Measurements from ENCODE around the gene CTSK.
"Not testable (repeated sequence)": the region's sequence is repeated elsewhere in the genome, so short reads cannot be mapped to it uniquely, and the experiment has no call there.

Gene CTSK

GRCh38 chr1:150807249-150808023, 624 bp downstream of the CTSK start:
- no peak for DNase-seq (ENCODE audit: low read depth in 2 of 2)

DNA sequence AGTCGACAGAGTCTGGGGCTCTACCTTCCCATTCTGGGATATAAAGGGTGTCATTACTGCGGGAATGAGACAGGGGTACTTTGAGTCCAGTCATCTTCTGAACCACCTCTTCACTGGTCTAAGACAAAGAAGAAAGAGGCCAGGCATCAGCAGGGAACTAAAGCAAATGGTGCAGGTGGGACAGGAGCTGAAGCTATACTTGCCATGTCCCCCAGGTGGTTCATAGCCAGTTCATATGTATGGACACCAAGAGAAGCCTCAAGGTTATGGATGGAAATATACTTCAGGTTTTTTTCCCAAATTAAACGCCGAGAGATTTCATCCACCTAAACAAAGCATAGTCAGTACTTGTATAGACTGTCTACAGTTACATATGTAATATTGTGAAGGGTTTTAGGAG, 2.2 kb downstream of the CTSK start:
- no peak for DNase-seq (ENCODE audit: low read depth in 2 of 2)

- no peak for DNase-seq (ENCODE audit: low read depth in 2 of 2)
These were observed 3.4 kb downstream of the CTSK start for GRCh38 chr1:150804671-150805070.

- DNase-seq (ENCODE audit: low read depth in 2 of 2) = no peak
These were observed 9.0 kb downstream of the CTSK start for GRCh38 chr1:150799089-150799488.

- no peak for DNase-seq (ENCODE audit: low read depth in 2 of 2)
These were observed 9.5 kb downstream of the CTSK start for GRCh38 chr1:150798525-150798924.

- no peak for DNase-seq (ENCODE audit: low read depth in 2 of 2)
These were observed 11.7 kb downstream of the CTSK start for GRCh38 chr1:150796374-150796773.

DNA sequence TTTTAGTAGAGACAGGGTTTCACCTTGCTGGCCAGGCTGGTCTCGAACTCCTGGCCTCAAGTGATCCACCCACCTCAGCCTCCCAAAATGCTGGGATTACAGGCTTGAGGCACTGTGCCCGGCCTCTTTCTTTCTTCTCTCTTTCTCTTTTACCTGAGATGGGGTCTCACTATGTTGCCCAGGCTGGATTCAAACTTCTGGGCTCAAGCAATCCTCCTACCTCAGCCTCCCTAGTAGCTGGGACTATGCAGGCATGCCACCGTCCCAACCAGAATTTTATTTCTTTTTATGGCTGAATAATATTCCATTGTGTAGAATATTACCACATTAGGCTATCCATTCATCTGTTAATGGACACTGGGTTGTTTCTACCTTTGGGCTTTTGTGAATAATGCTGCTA, 14.3 kb downstream of the CTSK start:
- DNase-seq (ENCODE audit: low read depth in 2 of 2) = not testable (repeated sequence)

DNA sequence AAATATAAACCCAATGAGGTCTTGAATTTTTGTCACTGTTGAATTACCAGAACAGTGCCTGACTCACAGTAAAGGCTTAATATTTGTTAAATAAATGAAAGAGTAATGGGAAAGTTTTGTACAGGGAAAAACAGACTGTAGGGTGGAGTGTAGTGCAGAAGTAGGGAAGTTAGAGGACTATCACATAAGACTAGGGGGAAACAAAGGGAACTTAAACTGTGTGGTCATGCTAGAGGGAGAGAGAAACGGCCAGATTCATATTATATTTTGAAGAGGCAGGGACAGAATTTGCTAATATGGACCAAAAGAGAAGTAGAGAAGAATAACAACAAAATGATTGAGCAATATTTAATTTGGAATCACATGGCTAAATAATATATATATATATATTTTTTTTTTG, 14.8 kb downstream of the CTSK start:
- DNase-seq (ENCODE audit: low read depth in 2 of 2) = no peak

GRCh38 chr1:150791585-150791984, 16.5 kb downstream of the CTSK start:
- no peak for DNase-seq (ENCODE audit: low read depth in 2 of 2)

DNA sequence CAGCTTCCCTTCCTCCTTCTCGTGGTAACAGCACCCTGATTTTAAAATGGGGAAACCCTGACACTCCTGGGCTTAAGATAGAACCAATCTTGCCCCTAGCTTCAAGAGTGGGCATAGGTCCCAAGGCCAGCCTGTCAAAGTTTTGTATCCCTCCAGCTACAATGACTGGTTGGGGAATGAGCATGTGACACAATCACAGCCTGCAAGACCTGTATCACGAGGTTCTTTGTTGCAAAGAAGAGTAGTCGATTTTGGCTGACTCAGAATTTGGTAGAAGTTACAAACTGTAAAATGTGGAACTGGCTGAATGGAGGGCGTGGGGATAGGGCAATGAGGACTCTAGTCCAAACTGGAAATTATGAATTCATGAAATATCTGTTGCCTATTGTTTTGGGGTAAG, 18.7 kb downstream of the CTSK start:
- DNase-seq (ENCODE audit: low read depth in 2 of 2) = no peak

- DNase-seq (ENCODE audit: low read depth in 2 of 2) = no peak
These were observed 19.1 kb downstream of the CTSK start for GRCh38 chr1:150788946-150789345.

- DNase-seq (ENCODE audit: low read depth in 2 of 2) = no peak
These were observed 20.6 kb downstream of the CTSK start for GRCh38 chr1:150787455-150787854.

- no peak for DNase-seq (ENCODE audit: low read depth in 2 of 2)
These were observed 27.6 kb downstream of the CTSK start for GRCh38 chr1:150780510-150780909.

DNA sequence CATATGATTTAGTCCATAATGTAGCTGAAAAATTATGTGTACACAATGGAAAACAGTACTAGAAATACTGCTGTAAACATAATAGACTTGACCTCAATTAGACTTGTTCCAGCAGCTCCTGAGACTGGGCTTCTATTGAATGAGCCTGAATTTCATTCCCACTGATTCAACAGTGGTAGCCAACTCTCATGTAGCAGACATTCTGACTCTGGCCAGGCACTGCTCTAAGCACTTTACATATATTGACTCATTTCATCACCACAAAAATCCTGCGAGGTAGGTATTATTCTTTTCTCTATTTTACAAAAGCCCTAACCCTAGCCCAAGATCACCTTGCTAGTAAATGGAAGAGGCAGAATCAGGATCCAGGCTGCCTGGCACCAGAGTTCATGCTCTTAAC, 29.7 kb downstream of the CTSK start:
- DNase-seq (ENCODE audit: low read depth in 2 of 2) = no peak

DNA sequence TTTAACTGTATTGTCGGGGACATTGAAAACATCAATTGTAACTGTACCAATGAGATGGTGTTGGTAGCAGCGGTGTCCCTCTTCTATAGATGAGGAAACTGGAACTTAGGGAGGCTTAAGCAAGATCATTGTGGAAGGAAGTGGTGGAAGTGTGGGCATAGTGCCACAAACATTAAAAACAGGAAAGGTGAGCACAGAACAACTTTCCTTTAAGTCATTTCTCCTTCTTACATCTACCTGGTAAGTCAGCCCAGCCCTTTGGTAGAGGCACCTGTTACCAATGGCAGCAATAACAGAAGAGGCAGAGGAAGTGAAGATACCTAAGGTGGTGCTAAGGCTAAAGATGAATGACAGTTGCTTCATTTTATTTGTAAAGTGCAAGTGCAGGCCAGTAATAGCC, 30.5 kb downstream of the CTSK start:
- no peak for DNase-seq (ENCODE audit: low read depth in 2 of 2)

DNA sequence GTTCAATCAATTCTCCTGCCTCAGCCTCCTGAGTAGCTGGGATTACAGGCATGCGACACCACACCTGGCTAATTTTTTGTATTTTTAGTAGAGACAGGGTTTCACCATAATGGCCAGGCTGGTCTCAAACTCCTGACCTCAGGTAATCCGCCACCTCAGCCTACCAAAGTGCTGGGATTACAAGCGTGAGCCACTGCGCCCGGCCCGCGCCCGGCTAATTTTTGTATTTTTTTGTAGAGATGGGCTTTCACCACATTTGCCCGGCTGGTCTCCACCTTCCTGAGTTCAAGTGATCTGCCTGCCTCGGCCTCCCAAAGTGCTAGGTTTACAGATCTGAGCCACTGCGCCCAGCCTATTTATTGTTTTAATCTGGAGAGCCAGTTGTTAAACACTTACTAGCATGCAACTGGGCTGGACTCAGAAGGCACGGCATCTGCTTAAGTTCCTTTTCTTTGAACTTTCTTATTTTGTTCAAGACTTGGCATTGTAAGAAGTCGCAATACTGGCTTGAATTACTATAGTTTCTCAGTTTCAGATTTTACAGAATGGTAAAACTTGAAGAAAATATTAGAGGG, 32.0 kb downstream of the CTSK start:
- not testable (repeated sequence) for DNase-seq (ENCODE audit: low read depth in 2 of 2)

DNA sequence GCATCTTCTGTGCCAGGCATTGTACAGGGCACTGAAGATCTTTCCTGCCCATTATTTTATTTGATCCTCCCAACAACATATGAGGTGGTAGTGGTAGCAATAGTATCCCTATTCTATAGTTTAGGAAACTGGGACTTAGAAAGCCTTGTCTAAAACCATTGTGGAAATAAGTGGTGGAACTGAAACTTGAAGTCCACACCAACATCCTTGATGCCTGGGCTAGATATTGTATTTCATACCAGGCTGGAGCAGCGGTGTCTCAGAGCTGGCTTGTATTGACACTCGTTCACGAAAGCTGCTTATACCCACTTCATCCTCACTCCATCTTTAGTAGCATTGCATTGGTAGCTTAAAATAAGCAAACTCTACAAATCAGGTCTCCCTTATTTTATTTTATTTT, 32.8 kb downstream of the CTSK start:
- DNase-seq (ENCODE audit: low read depth in 2 of 2) = no peak

DNA sequence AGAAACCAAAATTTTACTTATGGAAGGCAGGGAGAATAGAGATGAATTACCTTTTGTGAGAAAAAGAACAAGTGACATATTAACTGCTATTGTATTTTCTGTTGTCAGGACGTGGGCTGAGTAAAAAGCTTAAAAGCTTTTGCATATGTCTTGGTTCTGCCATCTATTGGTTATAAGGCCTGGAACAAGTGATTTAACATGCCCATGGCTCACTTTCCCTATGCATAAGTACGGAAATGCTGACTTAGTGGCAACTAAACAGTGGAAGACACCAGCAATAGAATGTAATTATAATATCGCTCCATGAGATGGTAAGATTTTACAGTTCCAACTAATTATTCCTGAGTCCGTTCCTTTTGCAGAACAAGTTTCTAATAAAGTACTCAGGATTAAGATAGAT, 35.7 kb downstream of the CTSK start:
- no peak for DNase-seq (ENCODE audit: low read depth in 2 of 2)

DNA sequence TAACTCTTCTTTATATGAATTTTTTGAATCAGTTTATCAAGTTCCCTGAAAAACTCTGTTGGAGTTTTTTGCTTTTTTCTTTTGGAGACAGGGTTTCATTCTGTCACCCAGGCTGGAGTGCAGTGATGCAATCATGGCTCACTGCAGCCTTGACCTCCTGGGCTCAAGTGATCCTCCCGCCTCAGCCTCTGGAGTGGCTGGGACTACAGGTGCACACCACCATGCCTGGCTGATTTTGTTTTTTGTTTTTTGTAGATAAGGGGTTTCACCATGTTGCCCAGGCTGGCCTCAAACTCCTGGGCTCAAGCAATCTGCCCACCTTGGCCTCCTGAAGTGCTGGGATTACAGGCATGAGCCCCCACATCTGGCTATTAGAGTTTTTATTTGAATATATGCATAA, 40.4 kb downstream of the CTSK start:
- DNase-seq (ENCODE audit: low read depth in 2 of 2) = not testable (repeated sequence)

- not testable (repeated sequence) for DNase-seq (ENCODE audit: low read depth in 2 of 2)
These were observed 42.1 kb downstream of the CTSK start for GRCh38 chr1:150765977-150766301.

GRCh38 chr1:150765296-150765976, 42.6 kb downstream of the CTSK start, which contains the start of gene CTSS:
TSS of gene CTSS (minus strand) at chr1:150765778. CDS start at chr1:150764763, 1,015 bp downstream.
- peak; percentile 27 to 36 for DNase-seq (ENCODE audit: low read depth in 2 of 2)

- DNase-seq (ENCODE audit: low read depth in 2 of 2) = peak; percentile 68 to 77
These were observed 43.4 kb downstream of the CTSK start for GRCh38 chr1:150764617-150765101.

DNA sequence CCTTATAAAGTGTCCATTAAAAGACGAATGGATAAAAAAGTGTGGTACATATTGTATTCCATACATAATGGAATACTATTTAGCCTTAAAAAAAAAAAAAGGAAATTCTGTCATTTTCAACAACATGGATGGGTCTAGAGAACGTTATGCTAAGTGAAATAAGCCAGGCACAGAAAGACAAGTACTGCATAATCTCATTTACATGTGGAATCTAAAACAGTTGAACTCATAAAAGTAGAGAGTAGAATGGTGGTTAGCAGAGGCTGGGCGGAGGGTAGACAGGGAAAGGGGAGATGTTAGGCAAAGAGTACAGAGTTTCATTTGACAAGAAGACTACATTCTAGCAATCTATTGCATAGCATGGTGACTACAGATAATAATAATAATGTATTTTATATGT, 45.0 kb downstream of the CTSK start:
- DNase-seq (ENCODE audit: low read depth in 2 of 2) = no peak

All from fibroblast of skin of left quadriceps (primary cell).